Endothelial cell of umbilical vein (primary cell): ENCODE measurements around the gene FYN. TPM values are rescaled to one million over a fixed set of nuclear protein-coding genes. Genes with fewer than 3 reads are reported as not detected.
A peak's percentile ranks its signal among the peaks of the same experiment; 100 is the strongest.

Experiments
- BruUV-seq: library from RNA; stranded (reverse); fragments of 400-500 nt; replicated peaks from 2 replicates; lab custom pipeline; 2021; lab: Mats Ljungman, UMichigan
- CTCF ChIA-PET: fragments of 300-600, 350-600 bp; sonication (Branson Sonifier 250); formaldehyde crosslinking; loops from one replicate; lab custom pipeline; 2021; ENCODE audit warnings: antibody characterized with exemption, inconsistent platforms; lab: Charles Lee
- POLR2A ChIA-PET: fragments of 300-600, 350-600 bp; sonication (Branson Sonifier 250); formaldehyde crosslinking; loops from one replicate; lab custom pipeline; 2021; ENCODE audit warnings: antibody characterized with exemption, inconsistent platforms; lab: Charles Lee
- DNase-seq: peaks from one replicate; pipeline ENCODE4 v3.0.0-alpha.2; 2011; ENCODE audit warnings: low read depth, low spot score
- FAIRE-seq: peaks from 2 replicates; lab custom pipeline; 2011; peaks lifted over from hg19 to GRCh38; lab: Jason Lieb, UNC
- H2AFZ ChIP-seq: 2 replicates; pipeline ENCODE4 v1.6.0; 2012; ENCODE audit warnings: low read depth, low read length, control low read depth, inconsistent platforms
- H3K27ac ChIP-seq: 2 replicates; pipeline ENCODE4 v1.5.1; 2011; ENCODE audit warnings: low read depth, mild to moderate bottlenecking, control low read depth, low read length, moderate library complexity; ENCODE audit not compliant: insufficient read depth
- H3K27me3 ChIP-seq, 2 experiments: 2 replicates each; pipeline versions ENCODE4 v1.6.0 to v1.6.1; 2011; ENCODE audit warnings: low read length in 2 of 2, mixed read lengths in 1 of 2; ENCODE audit not compliant: control insufficient read depth in 2 of 2, insufficient read depth in 2 of 2
- H3K36me3 ChIP-seq, 2 experiments: 2 replicates in 1 of 2; 3 replicates in 1 of 2; pipeline ENCODE4 v1.5.1; 2011; ENCODE audit warnings: low read length in 2 of 2, mild to moderate bottlenecking in 1 of 2, moderate library complexity in 1 of 2; ENCODE audit not compliant: control insufficient read depth in 2 of 2, insufficient read depth in 2 of 2; ENCODE audit errors: extremely low read depth in 1 of 2
- H3K4me1 ChIP-seq: 3 replicates; pipeline ENCODE4 v1.5.1; 2011; ENCODE audit warnings: mild to moderate bottlenecking, low read length; ENCODE audit not compliant: control insufficient read depth, insufficient read depth; ENCODE audit errors: extremely low read depth
- H3K4me2 ChIP-seq: 2 replicates; pipeline ENCODE4 v1.6.1; 2011; ENCODE audit warnings: low read length, control low read depth, mixed read lengths; ENCODE audit not compliant: insufficient read depth
- H3K4me3 ChIP-seq, 3 experiments: fragments of 200-600 bp in 1 of 3; sonication (generic), shearing (Covaris generic) in 1 of 3; replicated peaks in 1 of 3; 2 replicates each; pipeline ENCODE4 v1.5.1; 2011 to 2016; ENCODE audit warnings: control low read depth in 3 of 3, low read length in 3 of 3, mild to moderate bottlenecking in 2 of 3, inconsistent platforms in 1 of 3, low read depth in 1 of 3, moderate library complexity in 1 of 3; ENCODE audit not compliant: insufficient read depth in 1 of 3
- H3K79me2 ChIP-seq: 2 replicates; pipeline ENCODE4 v1.6.0; 2012; ENCODE audit warnings: low read length, inconsistent platforms; ENCODE audit not compliant: control insufficient read depth, insufficient read depth
- H3K9ac ChIP-seq: replicated peaks from 2 replicates; pipeline ENCODE3; 2011; ENCODE audit warnings: low read length, control low read depth; ENCODE audit not compliant: insufficient read depth; ENCODE audit errors: extremely low read depth
- H3K9me1 ChIP-seq: replicated peaks from 3 replicates; pipeline ENCODE4 v1.6.0; 2011; ENCODE audit warnings: mild to moderate bottlenecking, low read length; ENCODE audit not compliant: control insufficient read depth, insufficient read depth; ENCODE audit errors: extremely low read depth
- H3K9me3 ChIP-seq: replicated peaks from 2 replicates; pipeline ENCODE4 v1.5.1; 2012; ENCODE audit warnings: low read length, inconsistent platforms; ENCODE audit not compliant: control insufficient read depth, insufficient read depth
- H4K20me1 ChIP-seq: replicated peaks from 2 replicates; pipeline ENCODE3; 2011; ENCODE audit warnings: mild to moderate bottlenecking, low read length; ENCODE audit not compliant: control insufficient read depth, insufficient read depth; ENCODE audit errors: extremely low read depth
- EZH2 ChIP-seq: IDR thresholded peaks from 2 replicates; pipeline ENCODE4 v1.6.1; 2012; ENCODE audit warnings: borderline replicate concordance, low read depth, mild to moderate bottlenecking, moderate library complexity, low read length, inconsistent platforms; ENCODE audit not compliant: severe bottlenecking
- FOS ChIP-seq: IDR thresholded peaks from 2 replicates; pipeline ENCODE4 v1.6.1; 2011; ENCODE audit warnings: mild to moderate bottlenecking, low read length, moderate library complexity, borderline replicate concordance; ENCODE audit not compliant: insufficient read depth
- GATA2 ChIP-seq: IDR thresholded peaks from 2 replicates; pipeline ENCODE4 v1.7.0; 2011; ENCODE audit warnings: low read depth, mild to moderate bottlenecking, moderate library complexity, mixed read lengths, low read length; ENCODE audit not compliant: insufficient read length, insufficient read depth
- JUN ChIP-seq: IDR thresholded peaks from 2 replicates; pipeline ENCODE4 v1.6.1; 2011; ENCODE audit warnings: borderline replicate concordance, low read depth; ENCODE audit not compliant: insufficient read length, insufficient read depth
- MYC ChIP-seq: IDR thresholded peaks from one replicate; pipeline ENCODE4 v1.6.1; 2011; ENCODE audit warnings: mild to moderate bottlenecking, low read depth, low read length
- POLR2A ChIP-seq: IDR thresholded peaks from 2 replicates; pipeline ENCODE4 v1.6.1; 2012; ENCODE audit warnings: low read depth, mild to moderate bottlenecking, control low read depth, low read length
- POLR2AphosphoS5 ChIP-seq: IDR thresholded peaks from 2 replicates; pipeline ENCODE4 v1.6.1; 2012; ENCODE audit warnings: low read depth, mild to moderate bottlenecking, control low read depth, low read length, moderate library complexity; ENCODE audit not compliant: insufficient read depth
- dilution Hi-C: fragments of 300-500 bp; cut with MboI; formaldehyde crosslinking; loops from one replicate; pipeline ENCODE4 v1.15.0; 2019; ENCODE audit warnings: low sequenced_read_pairs; ENCODE audit not compliant: extremely low pct_ligation_motif_present
- intact Hi-C: fragments of 100-400 bp; cut with micrococcal nuclease; formaldehyde crosslinking; loops from one replicate; pipeline ENCODE4 v1.10.0; 2022
- polyA plus RNA-seq, 4 experiments: library from polyadenylated mRNA; depleted of rRNA in 3 of 4; stranded (reverse) in 3 of 4; unstranded in 1 of 4; fragments of >200 nt; gene quantifications; 2 replicates each; pipeline versions ENCODE4 v1.2.1 to v1.2.3, GENCODE V29; 2011 to 2012; ENCODE audit warnings: missing spikeins in 1 of 4
- total RNA-seq: library from RNA; stranded (reverse); gene quantifications from 2 replicates; pipeline ENCODE4 v1.2.3, GENCODE V29; 2021
- TF ChIP-seq, protein P1 (sequence below), 2 donors: IDR thresholded peaks; 1 replicate in 1 of 2; 2 replicates in 1 of 2; pipeline ENCODE4 v1.5.1; 2011; ENCODE audit warnings: low read length in 2 of 2, mild to moderate bottlenecking in 2 of 2, moderate library complexity in 2 of 2, control low read depth in 1 of 2, inconsistent platforms in 1 of 2, low read depth in 1 of 2; ENCODE audit not compliant: insufficient read depth in 1 of 2; ENCODE audit errors: extremely low read depth in 1 of 2
- TF ChIP-seq, protein P2 (sequence below): IDR thresholded peaks from 2 replicates; pipeline ENCODE4 v1.6.1; 2011; ENCODE audit not compliant: insufficient read depth, insufficient read length

The FYN gene
- total and polyA plus RNA-seq, 2 donors (not counting 3 experiments of a cell fraction or from before 2014, with no cell fraction given): 69.0 to 143 TPM

DNA sequence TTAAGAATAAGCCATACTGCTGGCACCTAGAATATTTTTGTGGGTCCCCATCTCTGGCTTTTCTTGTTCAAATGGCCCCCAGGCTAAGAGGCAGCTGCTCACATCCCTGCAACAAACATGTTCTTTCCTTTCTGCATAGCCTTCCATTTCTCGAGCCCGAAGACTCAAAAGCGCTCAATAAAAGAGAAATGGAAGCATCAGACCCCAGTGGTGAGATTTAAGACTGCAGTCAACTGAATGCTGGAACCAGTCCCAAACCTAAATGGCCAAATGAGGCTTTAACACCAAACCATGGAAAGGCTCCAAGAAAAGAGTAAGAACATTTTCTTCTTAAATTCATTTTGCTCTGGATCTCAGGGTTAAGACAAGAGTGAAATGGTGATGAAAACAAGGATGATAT is 145.4 kb downstream of the FYN start:
- Histone ChIP-seq H3K4me2 (no peak overlapping the region), H4K20me1 (no peaks in the 10 kb centered on the region), H3K9me1 (no peaks in the 10 kb centered on the region), H3K27ac (no peak overlapping the region), H3K36me3 (no peaks in the 10 kb centered on the region), H3K9ac (no peak overlapping the region), H3K27me3 (no peaks in the 10 kb centered on the region), H3K4me3 (no peak overlapping the region), H3K79me2 (no peaks in the 10 kb centered on the region), H3K4me1 (peaks cover 12% of the 10 kb centered on the region), H3K9me3 (no peaks in the 10 kb centered on the region), H2AFZ (no peak overlapping the region)
- dilution Hi-C loops: no loop called here
- no peak for TF ChIP-seq GATA2
- TF ChIP-seq, protein P1, sequence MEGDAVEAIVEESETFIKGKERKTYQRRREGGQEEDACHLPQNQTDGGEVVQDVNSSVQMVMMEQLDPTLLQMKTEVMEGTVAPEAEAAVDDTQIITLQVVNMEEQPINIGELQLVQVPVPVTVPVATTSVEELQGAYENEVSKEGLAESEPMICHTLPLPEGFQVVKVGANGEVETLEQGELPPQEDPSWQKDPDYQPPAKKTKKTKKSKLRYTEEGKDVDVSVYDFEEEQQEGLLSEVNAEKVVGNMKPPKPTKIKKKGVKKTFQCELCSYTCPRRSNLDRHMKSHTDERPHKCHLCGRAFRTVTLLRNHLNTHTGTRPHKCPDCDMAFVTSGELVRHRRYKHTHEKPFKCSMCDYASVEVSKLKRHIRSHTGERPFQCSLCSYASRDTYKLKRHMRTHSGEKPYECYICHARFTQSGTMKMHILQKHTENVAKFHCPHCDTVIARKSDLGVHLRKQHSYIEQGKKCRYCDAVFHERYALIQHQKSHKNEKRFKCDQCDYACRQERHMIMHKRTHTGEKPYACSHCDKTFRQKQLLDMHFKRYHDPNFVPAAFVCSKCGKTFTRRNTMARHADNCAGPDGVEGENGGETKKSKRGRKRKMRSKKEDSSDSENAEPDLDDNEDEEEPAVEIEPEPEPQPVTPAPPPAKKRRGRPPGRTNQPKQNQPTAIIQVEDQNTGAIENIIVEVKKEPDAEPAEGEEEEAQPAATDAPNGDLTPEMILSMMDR (IDR thresholded peaks at IDR 0.05; ENCODE audit: extremely low read depth in 1 of 2, insufficient read depth in 1 of 2, low read depth in 1 of 2, low read length in 2 of 2): peak; percentile 13 to 19
- DNase-seq: no peak
- no TSS peak for BruUV-seq
- CTCF ChIA-PET: no interaction called here
- intact Hi-C loops: no loop called here
- POLR2A ChIA-PET: no interaction called here
- no peak for FAIRE-seq

DNA sequence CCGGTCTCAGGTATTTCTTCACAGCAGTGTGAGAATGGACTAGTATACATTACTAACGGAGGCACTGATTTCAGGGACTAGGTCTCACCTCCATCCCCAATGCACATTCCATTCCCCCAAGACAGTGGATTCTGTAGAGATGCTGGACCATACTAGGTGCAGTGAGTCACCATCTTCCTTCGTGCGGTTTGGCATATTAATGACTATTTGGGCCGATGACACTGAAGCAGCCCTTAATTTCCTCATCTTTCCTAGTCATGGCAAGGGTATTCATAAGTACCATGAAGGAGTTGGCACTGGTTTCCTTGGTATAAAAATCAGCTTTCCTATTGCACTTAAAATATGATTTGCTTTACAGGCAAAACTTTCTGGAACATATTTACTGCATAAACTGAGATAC is 146.2 kb downstream of the FYN start:
- no TSS peak for BruUV-seq
- POLR2A ChIA-PET: no interaction called here
- intact Hi-C loops (no loop called here), dilution Hi-C loops (no loop called here)
- no peaks in the 10 kb centered on the region for H3K9me3 ChIP-seq
- CTCF ChIA-PET: no interaction called here
- H3K4me2 ChIP-seq: no peak overlapping the region
- no peak for DNase-seq
- no peaks in the 10 kb centered on the region for H4K20me1 ChIP-seq
- FAIRE-seq: no peak
- no peak overlapping the region for H3K4me3 ChIP-seq
- no peaks in the 10 kb centered on the region for H3K79me2 ChIP-seq
- no peaks in the 10 kb centered on the region for H3K36me3 ChIP-seq
- no peak overlapping the region for H3K27ac ChIP-seq
- peaks cover 12% of the 10 kb centered on the region for H3K4me1 ChIP-seq
- no peaks in the 10 kb centered on the region for H3K27me3 ChIP-seq
- no peak overlapping the region for H2AFZ ChIP-seq
- TF ChIP-seq, protein P2, sequence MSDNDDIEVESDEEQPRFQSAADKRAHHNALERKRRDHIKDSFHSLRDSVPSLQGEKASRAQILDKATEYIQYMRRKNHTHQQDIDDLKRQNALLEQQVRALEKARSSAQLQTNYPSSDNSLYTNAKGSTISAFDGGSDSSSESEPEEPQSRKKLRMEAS: no peak
- TF ChIP-seq GATA2 (no peak), JUN (no peak), FOS (no peak), POLR2A (no peak), POLR2AphosphoS5 (no peak), MYC (no peak), EZH2 (no peak)
- TF ChIP-seq, protein P1 (IDR thresholded peaks at IDR 0.05; ENCODE audit: extremely low read depth in 1 of 2, insufficient read depth in 1 of 2, low read depth in 1 of 2, low read length in 2 of 2): no peak
- H3K9me1 ChIP-seq: no peaks in the 10 kb centered on the region
- no peak overlapping the region for H3K9ac ChIP-seq
